SKM-1 treated with dmso at 0.1 percent for 144 hours (cell line): ENCODE measurements around the gene CNTNAP2.

ENCODE experiments used
- DNase-seq: peaks from one replicate; lab custom pipeline; 2025; ENCODE audit not compliant: unreplicated experiment; lab: John Stamatoyannopoulos, UW

CNTNAP2 gene

GRCh38 chr7:146116521-146117222 is at the start of gene CNTNAP2:
TSS of gene CNTNAP2 (plus strand) at chr7:146116801. CDS start at chr7:146116877, 76 bp downstream.
- no peak for DNase-seq

GRCh38 chr7:146067880-146068279 is 48.7 kb upstream of the CNTNAP2 start:
- DNase-seq: no peak

- no peak for DNase-seq
Measured at GRCh38 chr7:146074195-146074765, 42.3 kb upstream of the CNTNAP2 start.

GRCh38 chr7:146076344-146076743 is 40.3 kb upstream of the CNTNAP2 start:
- no peak for DNase-seq

GRCh38 chr7:146084086-146084485 is 32.5 kb upstream of the CNTNAP2 start:
- DNase-seq: no peak

GRCh38 chr7:146090023-146090645 is 26.5 kb upstream of the CNTNAP2 start:
- peak; percentile 36 for DNase-seq

- no peak for DNase-seq
Measured at GRCh38 chr7:146094356-146094755, 22.2 kb upstream of the CNTNAP2 start.

- no peak for DNase-seq
Measured at GRCh38 chr7:146096994-146097393, 19.6 kb upstream of the CNTNAP2 start.

GRCh38 chr7:146106319-146106718 is 10.3 kb upstream of the CNTNAP2 start:
- DNase-seq: no peak

- no peak for DNase-seq
Measured at GRCh38 chr7:146112755-146113154, 3.8 kb upstream of the CNTNAP2 start.

GRCh38 chr7:146115548-146115850 is 1.1 kb upstream of the CNTNAP2 start:
- no peak for DNase-seq

GRCh38 chr7:146115851-146116520 is 615 bp upstream of the CNTNAP2 start:
- DNase-seq: peak; percentile 42

GRCh38 chr7:146117576-146117975 is 975 bp downstream of the CNTNAP2 start:
- DNase-seq: no peak

GRCh38 chr7:146119002-146119401 is 2.4 kb downstream of the CNTNAP2 start:
- DNase-seq: no peak

- no peak for DNase-seq
Measured at GRCh38 chr7:146123715-146124114, 7.1 kb downstream of the CNTNAP2 start.

GRCh38 chr7:146126767-146127509 is 10.3 kb downstream of the CNTNAP2 start:
- DNase-seq: no peak

GRCh38 chr7:146129296-146129695 is 12.7 kb downstream of the CNTNAP2 start:
- DNase-seq: no peak

- no peak for DNase-seq
Measured at GRCh38 chr7:146129997-146130396, 13.4 kb downstream of the CNTNAP2 start.

GRCh38 chr7:146131701-146132100 is 15.1 kb downstream of the CNTNAP2 start:
- DNase-seq: no peak

GRCh38 chr7:146136357-146136875 is 19.8 kb downstream of the CNTNAP2 start:
- DNase-seq: no peak

- DNase-seq: no peak
Measured at GRCh38 chr7:146138926-146139325, 22.3 kb downstream of the CNTNAP2 start.
